Measurements from ENCODE around the gene SIGLEC14.
A peak's percentile ranks its signal among the peaks of the same experiment; 100 is the strongest.
"Not testable (repeated sequence)": the region's sequence is repeated elsewhere in the genome, so short reads cannot be mapped to it uniquely, and the experiment has no call there.

SIGLEC14 gene

GRCh38 chr19:51675911-51676565 is 29.4 kb upstream of the SIGLEC14 start:
- not testable (repeated sequence) for DNase-seq (ENCODE audit: low read depth in 1 of 2, low spot score in 1 of 2)

- no peak for DNase-seq (ENCODE audit: low read depth in 1 of 2, low spot score in 1 of 2)
These were observed 21.6 kb upstream of the SIGLEC14 start for GRCh38 chr19:51668216-51668615.

- DNase-seq (ENCODE audit: low read depth in 1 of 2, low spot score in 1 of 2): no peak
These were observed 18.4 kb upstream of the SIGLEC14 start for GRCh38 chr19:51664997-51665396.

- DNase-seq (ENCODE audit: low read depth in 1 of 2, low spot score in 1 of 2): no peak
These were observed 17.5 kb upstream of the SIGLEC14 start for GRCh38 chr19:51664131-51664530.

GRCh38 chr19:51663650-51664049 is 17.0 kb upstream of the SIGLEC14 start:
- DNase-seq (ENCODE audit: low read depth in 1 of 2, low spot score in 1 of 2): no peak

GRCh38 chr19:51660975-51661600 is 14.5 kb upstream of the SIGLEC14 start:
- DNase-seq (ENCODE audit: low read depth in 1 of 2, low spot score in 1 of 2): peak in 1 of 2 donors; percentile 62

GRCh38 chr19:51654783-51655182 is 8.2 kb upstream of the SIGLEC14 start:
- DNase-seq (ENCODE audit: low read depth in 1 of 2, low spot score in 1 of 2): no peak

- no peak for DNase-seq (ENCODE audit: low read depth in 1 of 2, low spot score in 1 of 2)
These were observed 6.5 kb upstream of the SIGLEC14 start for GRCh38 chr19:51653162-51653561.

- DNase-seq (ENCODE audit: low read depth in 1 of 2, low spot score in 1 of 2): no peak
These were observed 5.6 kb upstream of the SIGLEC14 start for GRCh38 chr19:51652266-51652665.

- no peak for DNase-seq (ENCODE audit: low read depth in 1 of 2, low spot score in 1 of 2)
These were observed 4.7 kb upstream of the SIGLEC14 start for GRCh38 chr19:51651216-51651846.

GRCh38 chr19:51647318-51647717 is 693 bp upstream of the SIGLEC14 start:
- DNase-seq (ENCODE audit: low read depth in 1 of 2, low spot score in 1 of 2): no peak

- DNase-seq (ENCODE audit: low read depth in 1 of 2, low spot score in 1 of 2): no peak
These were observed 1.9 kb downstream of the SIGLEC14 start for GRCh38 chr19:51644636-51645271.

- no peak for DNase-seq (ENCODE audit: low read depth in 1 of 2, low spot score in 1 of 2)
These were observed 5.0 kb downstream of the SIGLEC14 start for GRCh38 chr19:51641648-51642047.

GRCh38 chr19:51640386-51640785 is 6.2 kb downstream of the SIGLEC14 start:
- no peak for DNase-seq (ENCODE audit: low read depth in 1 of 2, low spot score in 1 of 2)

GRCh38 chr19:51639916-51640315 is 6.7 kb downstream of the SIGLEC14 start:
- no peak for DNase-seq (ENCODE audit: low read depth in 1 of 2, low spot score in 1 of 2)

GRCh38 chr19:51637362-51637978 is 9.2 kb downstream of the SIGLEC14 start:
- DNase-seq (ENCODE audit: low read depth in 1 of 2, low spot score in 1 of 2): no peak

- no peak for DNase-seq (ENCODE audit: low read depth in 1 of 2, low spot score in 1 of 2)
These were observed 14.5 kb downstream of the SIGLEC14 start for GRCh38 chr19:51632126-51632525.

- DNase-seq (ENCODE audit: low read depth in 1 of 2, low spot score in 1 of 2): not testable (repeated sequence)
These were observed 16.3 kb downstream of the SIGLEC14 start, which contains the start of gene SIGLEC5 for GRCh38 chr19:51630315-51630714. Gene SIGLEC5 (minus strand): TSS chr19:51630401. CDS start chr19:51630335, 66 bp downstream.

- DNase-seq (ENCODE audit: low read depth in 1 of 2, low spot score in 1 of 2): no peak
These were observed 18.3 kb downstream of the SIGLEC14 start for GRCh38 chr19:51628153-51628939.

GRCh38 chr19:51627491-51628138 is 19.0 kb downstream of the SIGLEC14 start:
- no peak for DNase-seq (ENCODE audit: low read depth in 1 of 2, low spot score in 1 of 2)
